SIG-M5 treated with dmso at 0.1 percent for 504 hours (cell line): ENCODE data around the gene CCNB1.
"Not testable (repeated sequence)": the region's sequence is repeated elsewhere in the genome, so short reads cannot be mapped to it uniquely, and the experiment has no call there.

Experiments
- DNase-seq: peaks from one replicate; lab custom pipeline; 2025; ENCODE audit not compliant: unreplicated experiment; lab: John Stamatoyannopoulos, UW

The CCNB1 gene

GRCh38 chr5:69181659-69182293 lies 14.8 kb downstream of the CCNB1 start:
- DNase-seq, result not testable (repeated sequence)

- no peak for DNase-seq
Measured at GRCh38 chr5:69184621-69185020, 17.7 kb downstream of the CCNB1 start.

- DNase-seq, result no peak
Measured at GRCh38 chr5:69187342-69187741, 20.4 kb downstream of the CCNB1 start.

GRCh38 chr5:69188811-69189161 lies 21.8 kb downstream of the CCNB1 start:
- no peak for DNase-seq

DNA sequence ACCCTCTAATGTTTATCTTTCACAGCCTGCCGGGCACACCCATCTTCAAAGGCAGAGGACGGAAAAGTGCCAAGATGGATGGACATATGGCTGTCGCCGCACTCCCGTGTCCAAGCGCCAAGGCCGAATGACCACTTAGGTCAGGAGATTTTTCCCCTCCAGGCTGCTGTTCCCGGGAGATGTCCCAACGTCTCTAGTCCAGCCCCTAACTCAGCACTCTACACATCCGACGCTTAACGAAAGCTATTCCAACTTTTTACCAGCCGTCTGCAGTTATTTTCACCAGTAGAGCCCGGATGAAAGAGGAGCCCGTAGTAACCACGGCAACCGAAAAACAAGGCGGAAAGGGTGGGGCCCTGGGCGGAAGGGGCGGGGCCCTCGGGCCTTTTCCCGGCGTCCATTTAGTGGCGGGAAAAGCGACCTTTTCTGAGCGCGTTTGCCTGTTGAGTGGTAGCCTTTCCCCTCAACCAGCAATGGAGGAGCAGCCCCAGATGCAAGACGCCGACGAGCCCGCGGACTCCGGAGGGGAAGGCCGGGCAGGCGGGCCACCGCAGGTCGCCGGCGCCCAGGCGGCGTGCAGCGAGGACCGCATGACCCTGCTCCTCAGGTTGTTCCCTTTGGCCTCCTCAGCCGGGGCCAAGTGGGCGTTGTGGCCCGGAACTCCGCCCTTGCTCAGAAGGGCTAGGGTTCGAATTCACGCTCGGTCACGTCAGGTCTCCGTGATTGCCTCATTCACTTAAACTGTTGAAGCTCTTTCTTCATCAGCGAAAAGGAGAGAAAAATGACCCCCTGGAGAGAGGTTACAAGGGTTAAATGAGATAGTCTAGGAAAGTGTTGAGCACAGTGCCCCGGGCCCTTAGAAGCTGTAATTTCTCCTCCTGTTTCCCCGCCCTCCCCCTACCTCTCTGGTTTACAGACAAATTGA lies 22.5 kb downstream of the CCNB1 start, which contains the start of gene CENPH:
CENPH (plus strand) TSS at position 422 of the 925 bp plus-strand sequence; CDS start at position 474, 52 bp downstream.
- DNase-seq, result peak; percentile 94

DNA sequence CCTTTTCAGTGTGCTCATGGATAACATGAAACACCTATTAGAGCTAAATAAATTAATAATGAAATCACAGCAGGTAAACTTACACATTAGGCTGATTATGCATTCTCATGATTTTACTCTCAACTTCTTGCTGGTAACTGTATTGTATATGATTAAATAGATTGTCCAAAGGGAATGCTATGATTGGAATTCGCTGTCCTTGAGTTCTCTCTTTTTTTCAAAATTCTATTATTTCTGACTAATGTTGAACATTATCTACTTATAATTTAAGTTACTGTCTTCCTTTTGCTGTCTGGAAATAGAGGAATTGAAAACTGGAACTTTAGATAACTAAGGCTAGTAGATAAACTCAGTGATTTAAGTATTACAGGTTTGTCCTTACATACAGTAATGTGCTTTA lies 35.5 kb downstream of the CCNB1 start:
- no peak for DNase-seq

DNA sequence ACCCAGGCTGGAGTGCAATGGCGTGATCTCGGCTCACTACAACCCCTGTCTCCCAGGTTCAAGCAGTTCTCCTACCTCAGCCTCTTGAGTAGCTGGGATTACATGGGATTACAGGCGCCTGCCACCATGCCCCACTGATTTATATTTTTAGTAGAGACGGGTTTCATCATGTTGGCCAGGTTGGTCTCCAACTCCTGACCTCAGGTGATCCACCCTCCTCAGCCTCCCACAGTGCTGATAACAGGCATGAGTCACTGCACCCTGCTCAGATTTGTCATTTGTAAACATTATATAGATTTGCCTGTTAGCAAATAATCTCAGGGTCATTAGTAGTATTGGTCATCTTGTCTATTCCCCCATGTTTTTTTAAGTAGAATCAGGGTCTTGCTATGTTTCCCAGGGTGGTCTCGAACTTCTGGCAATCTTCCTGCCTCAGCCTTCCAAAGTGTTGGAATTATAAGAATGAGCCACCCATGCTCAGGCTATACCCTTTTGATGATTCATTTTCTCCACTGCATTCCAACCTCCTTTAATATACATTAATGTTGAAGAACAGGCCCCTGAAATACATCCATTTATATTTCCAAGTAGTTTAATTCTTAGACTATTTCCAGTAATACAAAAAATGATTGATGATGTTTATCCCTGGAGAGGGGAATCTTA lies 39.7 kb downstream of the CCNB1 start:
- no peak for DNase-seq

- no peak for DNase-seq
Measured at GRCh38 chr5:69209602-69210001, 42.7 kb downstream of the CCNB1 start.

GRCh38 chr5:69211200-69211599 lies 44.2 kb downstream of the CCNB1 start:
- no peak for DNase-seq

- no peak for DNase-seq
Measured at GRCh38 chr5:69212022-69212421, 45.1 kb downstream of the CCNB1 start.

- DNase-seq, result no peak
Measured at GRCh38 chr5:69213513-69214215, 46.7 kb downstream of the CCNB1 start.

DNA sequence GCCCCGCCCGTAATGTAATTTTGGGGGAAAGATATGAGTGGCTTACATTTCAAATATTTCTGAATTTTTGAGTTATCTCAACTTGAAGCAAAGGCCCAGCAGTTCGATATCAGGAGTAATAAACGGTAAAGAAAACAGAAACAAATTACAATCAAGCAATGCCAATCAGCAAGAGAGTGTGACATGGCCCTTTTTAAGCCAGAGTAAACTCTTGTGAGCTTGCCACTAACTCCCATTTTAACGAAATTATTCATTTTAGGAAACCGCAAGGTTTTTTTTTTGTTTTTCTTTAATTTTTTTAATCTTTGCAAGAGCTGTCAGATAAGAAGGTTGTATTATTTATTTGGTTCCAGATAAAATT lies 50.2 kb downstream of the CCNB1 start:
- no peak for DNase-seq

GRCh38 chr5:69217548-69218526 lies 50.9 kb downstream of the CCNB1 start:
- peak; percentile 89 for DNase-seq

- no peak for DNase-seq
Measured at GRCh38 chr5:69219939-69220338, 53.0 kb downstream of the CCNB1 start.

- not testable (repeated sequence) for DNase-seq
Measured at GRCh38 chr5:69220371-69220770, 53.4 kb downstream of the CCNB1 start.

DNA sequence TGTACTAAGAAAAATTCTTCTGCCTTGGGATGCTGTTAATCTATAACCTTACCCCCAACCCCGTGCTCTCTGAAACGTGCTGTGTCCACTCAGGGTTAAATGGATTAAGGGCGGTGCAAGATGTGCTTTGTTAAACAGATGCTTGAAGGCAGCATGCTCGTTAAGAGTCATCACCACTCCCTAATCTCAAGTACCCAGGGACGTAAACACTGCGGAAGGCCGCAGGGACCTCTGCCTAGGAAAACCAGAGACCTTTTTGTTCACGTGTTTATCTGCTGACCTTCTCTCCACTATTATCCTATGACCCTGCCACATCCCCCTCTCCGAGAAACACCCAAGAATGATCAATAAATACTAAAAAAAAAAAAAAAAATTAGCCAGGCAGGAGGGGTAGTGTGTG lies 53.9 kb downstream of the CCNB1 start:
- DNase-seq, result not testable (repeated sequence)

- no peak for DNase-seq
Measured at GRCh38 chr5:69224520-69224919, 57.6 kb downstream of the CCNB1 start.

GRCh38 chr5:69225860-69226259 lies 58.9 kb downstream of the CCNB1 start:
- DNase-seq, result no peak
